GM13976 (cell line): ENCODE measurements around the gene LFNG.

Source experiments
- DNase-seq: peaks from one replicate; pipeline ENCODE4 v3.0.0; 2012; ENCODE audit warnings: low spot score
- in situ Hi-C: fragments of 300-500 bp; cut with MboI; formaldehyde crosslinking; loops from one replicate; pipeline ENCODE4 v1.12.0; 2022; ENCODE audit warnings: low sequenced_read_pairs, mixed read lengths, inconsistent platforms; ENCODE audit not compliant: unreplicated experiment
- TF ChIP-seq, protein P1 (sequence below): IDR thresholded peaks from 2 replicates; pipeline ENCODE4 v1.5.1; 2012; ENCODE audit warnings: borderline replicate concordance, mild to moderate bottlenecking; ENCODE audit not compliant: insufficient read depth; ENCODE audit errors: extremely low read depth, missing control alignments, control extremely low read depth

The LFNG gene

GRCh38 chr7:2515424-2516193 lies 4.0 kb upstream of the LFNG start:
- in situ Hi-C loops: no loop called here
- TF ChIP-seq, protein P1, sequence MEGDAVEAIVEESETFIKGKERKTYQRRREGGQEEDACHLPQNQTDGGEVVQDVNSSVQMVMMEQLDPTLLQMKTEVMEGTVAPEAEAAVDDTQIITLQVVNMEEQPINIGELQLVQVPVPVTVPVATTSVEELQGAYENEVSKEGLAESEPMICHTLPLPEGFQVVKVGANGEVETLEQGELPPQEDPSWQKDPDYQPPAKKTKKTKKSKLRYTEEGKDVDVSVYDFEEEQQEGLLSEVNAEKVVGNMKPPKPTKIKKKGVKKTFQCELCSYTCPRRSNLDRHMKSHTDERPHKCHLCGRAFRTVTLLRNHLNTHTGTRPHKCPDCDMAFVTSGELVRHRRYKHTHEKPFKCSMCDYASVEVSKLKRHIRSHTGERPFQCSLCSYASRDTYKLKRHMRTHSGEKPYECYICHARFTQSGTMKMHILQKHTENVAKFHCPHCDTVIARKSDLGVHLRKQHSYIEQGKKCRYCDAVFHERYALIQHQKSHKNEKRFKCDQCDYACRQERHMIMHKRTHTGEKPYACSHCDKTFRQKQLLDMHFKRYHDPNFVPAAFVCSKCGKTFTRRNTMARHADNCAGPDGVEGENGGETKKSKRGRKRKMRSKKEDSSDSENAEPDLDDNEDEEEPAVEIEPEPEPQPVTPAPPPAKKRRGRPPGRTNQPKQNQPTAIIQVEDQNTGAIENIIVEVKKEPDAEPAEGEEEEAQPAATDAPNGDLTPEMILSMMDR: no peak
- no peak for DNase-seq

GRCh38 chr7:2516194-2516555 lies 3.4 kb upstream of the LFNG start:
- in situ Hi-C loops: no loop called here
- no peak for DNase-seq

GRCh38 chr7:2517026-2517425 lies 2.5 kb upstream of the LFNG start:
- no peak for DNase-seq
- TF ChIP-seq, protein P1: no peak
- in situ Hi-C loops: no loop called here

More at GRCh38 chr7:2516194-2516555, 3.4 kb upstream of the LFNG start:
- TF ChIP-seq, protein P1: no peak

- DNase-seq: no peak
- in situ Hi-C loops: no loop called here
- TF ChIP-seq, protein P1: no peak
Observed at GRCh38 chr7:2517678-2518507, 1.7 kb upstream of the LFNG start.

DNA sequence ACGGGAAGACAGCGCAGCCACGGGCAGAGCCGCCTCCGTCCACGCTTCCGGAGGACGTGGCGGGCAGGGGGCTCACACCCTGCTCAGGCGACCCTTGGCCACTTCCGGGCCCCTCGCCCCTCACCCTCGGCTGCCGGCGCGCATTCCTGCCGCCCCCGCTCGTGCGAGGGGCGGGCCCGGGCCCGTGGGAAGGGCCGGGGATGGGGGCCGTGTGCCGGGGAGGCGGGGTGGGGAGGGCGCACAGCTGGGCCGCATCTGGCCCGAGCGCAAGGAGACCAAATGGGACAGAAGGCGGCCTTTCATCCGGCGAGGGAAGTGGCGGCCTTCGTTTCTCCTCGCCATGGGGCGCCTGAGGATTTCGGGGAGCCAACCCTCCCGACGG lies 846 bp upstream of the LFNG start:
- TF ChIP-seq, protein P1: no peak
- in situ Hi-C loops: no loop called here
- DNase-seq: no peak

DNA sequence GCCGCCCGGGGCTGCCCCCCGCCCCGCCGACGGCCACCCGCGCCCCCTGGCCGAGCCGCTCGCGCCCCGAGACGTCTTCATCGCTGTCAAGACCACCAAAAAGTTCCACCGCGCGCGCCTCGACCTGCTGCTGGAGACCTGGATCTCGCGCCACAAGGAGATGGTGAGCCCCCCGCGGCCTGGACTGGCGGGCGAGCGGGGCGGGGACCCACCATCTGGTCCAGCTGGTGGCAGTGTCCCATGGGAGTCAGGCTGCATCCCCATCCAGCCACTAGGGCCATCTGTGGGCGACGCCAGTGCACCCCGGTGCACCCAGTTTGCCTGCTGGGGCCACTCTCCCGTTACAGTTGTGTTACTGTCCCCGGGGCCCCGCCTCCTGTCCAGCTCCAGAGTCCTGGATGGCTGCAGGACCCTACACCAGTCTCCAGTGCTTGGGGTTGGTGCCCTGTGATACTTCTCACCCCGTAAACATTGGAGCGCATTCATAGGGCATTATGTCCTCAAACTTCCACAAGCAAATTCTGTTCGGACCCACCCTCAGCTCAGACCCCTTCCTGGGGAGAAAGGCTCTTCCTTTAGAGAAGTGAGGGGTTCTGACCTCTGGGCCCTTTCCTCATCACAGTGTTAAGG lies 672 bp downstream of the LFNG start:
- TF ChIP-seq, protein P1: no peak
- in situ Hi-C loops: no loop called here
- DNase-seq: no peak
